Stimulated activated CD4-positive, alpha-beta T cell treated with anti-CD3 and anti-CD28 coated beads, Interleukin-15, amount 100 ng/mL, for 48 hours (primary cell): ENCODE results near the gene DDX54.
A peak's percentile ranks its signal among the peaks of the same experiment; 100 is the strongest.
"Not testable (repeated sequence)": the region's sequence is repeated elsewhere in the genome, so short reads cannot be mapped to it uniquely, and the experiment has no call there.

Experiments used
- DNase-seq, 2 donors: peaks; one replicate each; pipeline ENCODE4 v3.0.0-alpha.2; 2020; ENCODE audit warnings: low read depth in 2 of 2

The DDX54 gene

GRCh38 chr12:113142173-113142885 is 42.9 kb downstream of the DDX54 start:
- no peak for DNase-seq

DNA sequence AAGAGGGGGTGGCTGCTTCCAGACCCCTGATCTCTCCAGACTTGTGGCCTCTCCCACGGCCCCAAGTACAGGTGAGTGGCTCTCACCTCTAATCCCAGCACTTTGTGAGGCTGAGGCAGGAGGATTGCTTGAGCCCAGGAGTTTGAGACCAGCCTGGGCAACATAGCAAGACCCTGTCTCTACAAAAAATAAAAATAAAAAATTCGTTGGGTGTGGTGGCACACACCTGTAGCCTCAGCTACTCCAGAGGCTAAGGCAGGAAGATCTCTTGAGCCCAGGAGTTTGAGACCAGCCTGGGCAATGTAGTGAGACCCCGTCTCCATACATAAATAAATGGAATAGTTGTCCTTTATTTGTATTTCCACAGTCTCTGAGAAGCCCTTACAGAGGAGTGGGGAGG is 43.6 kb downstream of the DDX54 start:
- DNase-seq = not testable (repeated sequence)

DNA sequence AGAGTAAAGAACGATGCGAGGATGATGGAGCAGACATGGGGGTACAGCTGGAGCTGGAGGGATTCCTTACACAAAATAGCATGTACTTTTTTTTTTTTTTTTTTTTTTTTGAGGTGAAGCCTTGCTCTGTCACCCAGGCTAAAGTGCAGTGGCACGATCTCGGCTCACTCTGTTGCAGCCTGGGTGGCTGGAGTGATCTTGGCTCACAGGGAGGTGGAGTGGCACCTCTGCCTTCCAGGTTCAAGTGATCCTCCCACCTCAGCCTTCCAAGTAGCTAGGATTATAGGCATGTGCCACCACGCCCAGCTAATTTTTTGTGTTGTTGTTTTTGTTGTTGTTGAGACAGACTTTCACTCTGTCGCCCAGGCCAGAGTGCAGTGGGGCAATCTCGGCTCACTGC is 44.6 kb downstream of the DDX54 start:
- DNase-seq = no peak

- no peak for DNase-seq
Observed at GRCh38 chr12:113138826-113139225, 46.5 kb downstream of the DDX54 start.

- no peak for DNase-seq
Observed at GRCh38 chr12:113137861-113138783, 47.2 kb downstream of the DDX54 start.

DNA sequence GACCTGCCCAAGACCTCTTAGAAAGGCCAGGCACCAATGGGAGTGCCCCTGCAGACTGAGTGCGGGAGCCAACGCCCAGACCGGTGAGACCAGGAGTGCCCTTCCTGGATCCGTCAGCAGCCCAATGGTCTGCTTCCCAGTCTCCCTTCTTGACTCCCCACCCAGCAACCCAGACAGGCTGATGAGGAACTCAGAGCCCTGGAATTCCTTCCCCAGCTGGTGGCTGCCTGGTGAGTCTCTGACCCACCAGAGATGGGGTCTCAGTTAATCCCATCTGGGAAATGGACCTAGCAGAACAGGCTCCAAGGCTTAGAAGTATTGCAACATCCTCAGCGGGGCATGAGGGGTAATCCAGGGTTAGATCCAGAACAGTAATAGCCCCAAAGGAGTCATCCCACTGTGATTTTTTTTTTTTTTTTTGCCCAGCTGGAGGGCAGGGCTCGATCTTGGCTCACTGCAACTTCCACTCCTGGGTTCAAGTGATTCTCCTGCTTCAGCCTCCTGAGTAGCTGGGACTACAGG is 48.2 kb downstream of the DDX54 start:
- DNase-seq = no peak

- DNase-seq = peak; percentile 64 to 75
Observed at GRCh38 chr12:113136128-113136989, 48.9 kb downstream of the DDX54 start.

DNA sequence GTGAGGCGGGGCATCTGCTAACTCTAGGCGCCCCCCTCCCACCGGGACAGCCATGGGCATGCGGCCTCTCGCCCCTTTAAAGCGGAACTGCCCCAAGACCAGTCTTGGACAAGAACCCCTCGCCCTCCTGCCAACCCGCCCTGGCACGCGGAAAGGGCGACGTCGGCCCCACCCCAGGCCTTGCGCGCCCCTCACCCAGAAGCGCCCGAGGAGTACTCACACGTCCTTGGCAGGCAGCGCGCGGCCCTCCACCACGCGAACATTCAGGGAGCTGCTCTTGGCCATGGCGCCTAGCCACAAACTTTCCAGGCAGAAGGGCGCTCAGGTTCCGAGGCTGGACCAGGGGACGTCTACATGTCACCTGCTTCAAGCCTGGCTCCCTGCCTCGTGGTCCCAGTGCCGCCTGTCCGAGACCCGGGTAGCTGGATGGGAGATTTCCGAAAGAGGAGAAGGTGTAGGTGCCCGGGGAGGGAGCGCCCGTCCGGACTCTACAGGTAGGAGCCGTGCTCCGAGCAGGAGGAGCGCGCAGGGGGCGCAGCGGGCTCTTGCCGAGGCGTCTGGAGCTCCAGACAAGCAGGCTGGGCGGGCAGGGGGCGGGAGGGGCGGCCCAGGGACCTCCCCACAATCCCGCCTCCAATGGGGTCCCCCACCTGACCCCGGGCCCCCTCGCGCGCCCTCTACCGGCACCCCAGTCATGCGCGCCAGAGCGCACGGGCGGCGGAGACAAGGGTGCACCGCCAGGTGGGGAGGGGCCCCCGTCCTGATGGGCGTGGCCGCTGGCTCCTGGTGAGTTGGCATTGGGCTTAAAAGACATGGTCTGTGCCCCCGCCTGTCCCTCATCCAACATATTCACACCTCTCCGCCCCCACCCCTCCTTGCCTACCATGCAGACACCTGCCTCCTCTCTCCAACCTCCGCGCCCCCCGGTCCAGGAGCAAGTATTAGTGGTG is 49.8 kb downstream of the DDX54 start, which contains the start of gene RASAL1:
Gene RASAL1 (minus strand): TSS at position 584 of the 950 bp plus-strand sequence. CDS start 299 bp downstream, at position 285.
- DNase-seq = peak; percentile 78 to 91

- DNase-seq = no peak
Observed at GRCh38 chr12:113134521-113134951, 50.7 kb downstream of the DDX54 start.

DNA sequence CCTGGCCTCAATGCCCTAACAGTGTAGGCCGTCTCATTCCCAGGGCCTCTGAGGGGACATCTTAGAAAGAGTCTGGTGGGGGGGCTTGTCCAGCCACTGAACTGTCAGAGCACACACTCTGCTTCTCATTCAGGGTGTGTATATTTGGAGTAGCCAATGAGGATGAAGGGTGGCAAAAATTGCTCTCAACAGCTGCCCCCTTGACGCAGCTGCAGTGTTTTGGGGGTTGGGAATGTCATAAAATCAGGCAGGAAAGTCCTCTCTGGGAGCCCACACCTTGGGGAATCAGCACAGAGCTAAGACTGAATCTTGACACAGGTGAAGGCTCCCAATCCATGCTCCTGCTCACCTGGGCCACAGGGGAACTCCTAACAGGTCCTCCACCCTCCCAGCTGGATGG is 51.2 kb downstream of the DDX54 start:
- DNase-seq = no peak

- no peak for DNase-seq
Observed at GRCh38 chr12:113133666-113134065, 51.6 kb downstream of the DDX54 start.

- no peak for DNase-seq
Observed at GRCh38 chr12:113133036-113133435, 52.2 kb downstream of the DDX54 start.

DNA sequence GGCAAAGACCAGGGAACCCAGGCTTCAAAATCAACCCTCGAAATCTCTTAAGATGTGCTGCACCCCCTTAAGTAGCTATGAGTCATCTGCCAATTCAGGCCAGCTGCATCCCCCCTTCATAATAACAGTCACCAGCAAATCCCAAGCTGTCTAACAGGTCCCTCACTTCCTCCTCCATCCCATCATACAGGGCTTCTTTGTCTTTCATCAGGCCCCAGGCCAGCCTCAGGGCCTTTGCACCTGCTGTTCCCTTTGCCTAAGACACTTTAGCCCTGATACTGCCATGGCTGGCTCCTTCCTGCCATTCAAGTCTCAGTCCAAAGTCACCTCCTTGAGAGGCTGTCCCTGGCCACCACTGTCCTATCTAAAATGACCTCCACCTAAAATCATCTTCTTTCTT is 53.7 kb downstream of the DDX54 start:
- DNase-seq = no peak

GRCh38 chr12:113130457-113131135 is 54.7 kb downstream of the DDX54 start:
- DNase-seq = no peak

- DNase-seq = no peak
Observed at GRCh38 chr12:113129664-113130456, 55.4 kb downstream of the DDX54 start.

GRCh38 chr12:113128802-113129663 is 56.2 kb downstream of the DDX54 start:
- DNase-seq = no peak

GRCh38 chr12:113127791-113128199 is 57.5 kb downstream of the DDX54 start:
- DNase-seq = no peak
